HG02885 (cell line): ENCODE results near the gene ABHD17A.

Source experiments
- ATAC-seq: cut with Tn5 transposase; IDR thresholded peaks from one replicate; pipeline ENCODE4 v1.9.1; 2021; ENCODE audit warnings: mild to moderate bottlenecking; ENCODE audit not compliant: unreplicated experiment, poor library complexity

The ABHD17A gene

DNA sequence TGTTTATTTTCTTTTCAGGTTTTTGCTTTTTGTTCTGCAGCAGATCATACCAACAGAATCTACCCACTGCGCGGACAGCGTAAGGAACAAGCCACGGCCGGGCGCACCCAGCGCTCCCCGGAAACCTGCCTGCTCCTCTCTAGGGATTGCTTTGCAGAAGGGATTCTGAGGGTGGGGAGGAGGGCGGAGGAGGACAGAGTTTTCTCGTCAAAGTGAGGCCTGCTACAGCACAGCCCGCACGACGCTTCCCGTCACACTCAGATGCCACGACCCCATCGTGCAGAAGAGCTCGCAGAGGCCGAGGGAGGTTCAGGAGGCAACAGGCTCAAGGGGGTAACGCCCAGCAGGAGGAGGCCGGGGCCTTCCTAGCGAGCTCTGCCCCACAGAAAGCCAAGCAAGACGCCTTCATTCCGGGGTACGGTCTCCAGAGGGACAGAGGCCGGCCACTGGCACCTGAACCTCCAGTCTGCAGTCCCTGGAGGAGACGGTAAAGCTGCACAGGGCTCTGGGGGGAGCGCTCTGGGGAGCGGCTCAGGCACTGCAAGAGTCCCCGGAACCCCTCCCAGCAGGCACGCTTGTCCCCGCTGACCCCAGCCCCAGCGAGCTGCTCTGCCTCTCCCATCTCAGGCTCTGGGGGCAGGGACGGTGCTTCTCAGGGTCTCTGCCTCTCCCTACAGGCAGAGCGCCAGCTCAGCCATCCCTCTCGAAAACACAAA lies 43.9 kb downstream of the ABHD17A start:
- ATAC-seq, result no peak

DNA sequence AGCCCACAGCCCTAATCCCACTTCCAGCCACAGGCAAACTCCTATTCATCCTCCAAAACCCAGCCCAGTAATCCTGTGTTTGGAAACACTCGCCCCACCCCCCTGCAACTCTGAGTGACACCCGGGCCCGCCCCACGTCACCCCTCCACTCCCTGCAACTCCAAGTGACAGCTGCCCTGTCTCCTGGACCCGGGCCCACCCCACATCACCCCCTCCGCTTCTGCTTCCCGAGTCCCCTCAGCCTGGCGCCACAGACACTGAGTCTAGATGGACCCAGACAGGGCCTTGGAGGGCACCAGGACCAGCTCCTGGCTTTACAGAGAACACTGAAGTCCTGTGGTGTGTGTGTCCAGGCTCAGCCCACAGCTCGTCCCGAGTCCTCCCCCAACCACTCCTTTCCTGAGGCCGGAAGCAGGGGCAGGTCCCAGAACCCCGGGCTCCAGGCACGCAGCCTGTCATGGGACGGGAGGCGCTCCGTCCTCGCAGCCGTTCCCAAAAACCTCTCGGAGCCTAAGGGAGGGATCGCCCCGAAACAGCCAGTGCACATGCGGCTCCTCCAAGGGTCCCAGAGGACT lies 44.7 kb downstream of the ABHD17A start:
- ATAC-seq, result no peak

DNA sequence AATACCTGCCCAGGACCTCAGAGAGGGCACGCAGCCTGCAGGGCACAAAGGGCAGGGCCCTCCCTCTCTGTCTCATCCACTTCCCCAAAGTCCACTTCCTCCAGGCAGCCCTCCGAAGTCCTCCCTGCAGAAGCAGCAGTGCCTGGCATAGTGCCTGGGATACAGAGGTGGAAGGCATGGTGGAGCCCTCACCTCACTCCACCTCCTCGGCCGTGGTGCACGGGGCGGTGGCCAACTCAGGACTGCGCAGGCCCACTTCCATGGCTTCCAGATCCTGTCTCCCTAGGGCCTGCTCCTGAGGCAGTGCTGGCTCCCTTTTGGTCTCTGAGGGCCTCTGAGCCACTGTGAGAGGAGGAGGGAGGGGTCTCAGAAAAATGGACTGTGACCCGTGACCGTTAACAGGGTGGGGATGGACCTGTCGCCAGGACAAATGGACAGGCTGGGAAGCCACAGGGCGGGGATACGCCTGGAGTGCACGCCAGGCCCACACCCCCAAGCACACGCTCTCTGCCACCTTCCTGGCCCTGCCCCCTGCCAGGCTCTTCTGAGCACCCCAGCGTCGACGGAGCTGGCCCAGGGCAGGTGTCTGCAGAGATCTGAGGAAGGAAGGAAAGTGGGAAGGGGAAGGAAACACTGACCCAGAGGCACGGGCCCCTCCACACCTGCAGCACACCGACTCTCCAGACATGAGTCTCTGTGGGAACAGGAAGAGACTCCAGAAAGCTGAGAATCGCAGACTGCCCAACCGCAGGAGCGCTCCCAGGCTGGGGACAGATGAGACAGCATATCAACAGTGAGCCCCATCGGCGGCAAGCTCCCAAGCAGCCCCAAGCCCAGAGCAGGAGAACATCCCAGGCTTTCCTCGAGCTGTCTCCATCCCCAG lies 45.4 kb downstream of the ABHD17A start:
- no peak for ATAC-seq

DNA sequence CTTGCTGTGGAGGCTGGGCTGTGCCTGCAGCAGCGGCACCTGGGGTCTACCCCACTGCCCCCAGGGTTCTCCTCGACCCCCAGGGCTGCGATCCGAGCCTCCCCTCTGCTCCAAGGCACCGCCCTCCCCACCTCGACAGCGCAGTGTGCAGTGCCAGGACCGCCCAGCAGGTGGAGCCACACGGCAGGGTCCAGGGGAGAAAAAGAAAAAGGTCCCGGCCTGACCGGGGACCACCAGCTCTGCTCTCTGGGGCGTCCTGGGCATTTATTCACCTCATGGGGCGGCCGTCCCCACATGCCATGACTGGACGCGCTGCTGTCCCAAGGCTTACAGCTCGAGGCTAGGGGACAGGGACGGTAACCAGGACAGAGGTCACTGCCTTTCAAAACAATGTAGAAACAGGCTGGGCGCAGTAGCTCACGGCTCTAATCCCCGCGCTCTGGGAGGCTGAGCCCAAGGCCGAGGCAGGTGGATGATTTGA lies 47.6 kb downstream of the ABHD17A start:
- no peak for ATAC-seq

DNA sequence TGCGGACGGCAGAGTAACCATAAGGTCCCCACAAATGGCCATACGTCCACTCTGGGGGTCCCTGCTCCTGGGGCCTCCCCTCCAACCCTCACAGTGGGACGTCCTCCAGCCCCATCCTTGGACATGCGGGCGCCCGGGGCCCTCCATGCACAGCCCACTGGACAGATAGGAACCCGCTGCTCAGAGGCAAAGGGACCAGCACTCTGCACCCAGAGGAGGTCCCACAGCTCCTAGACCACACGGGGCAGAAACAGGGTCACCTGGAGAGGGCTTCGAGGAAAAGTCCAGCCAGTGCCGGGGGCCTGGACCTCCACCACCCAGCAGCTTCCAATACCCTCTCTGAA lies 48.1 kb downstream of the ABHD17A start:
- no peak for ATAC-seq

DNA sequence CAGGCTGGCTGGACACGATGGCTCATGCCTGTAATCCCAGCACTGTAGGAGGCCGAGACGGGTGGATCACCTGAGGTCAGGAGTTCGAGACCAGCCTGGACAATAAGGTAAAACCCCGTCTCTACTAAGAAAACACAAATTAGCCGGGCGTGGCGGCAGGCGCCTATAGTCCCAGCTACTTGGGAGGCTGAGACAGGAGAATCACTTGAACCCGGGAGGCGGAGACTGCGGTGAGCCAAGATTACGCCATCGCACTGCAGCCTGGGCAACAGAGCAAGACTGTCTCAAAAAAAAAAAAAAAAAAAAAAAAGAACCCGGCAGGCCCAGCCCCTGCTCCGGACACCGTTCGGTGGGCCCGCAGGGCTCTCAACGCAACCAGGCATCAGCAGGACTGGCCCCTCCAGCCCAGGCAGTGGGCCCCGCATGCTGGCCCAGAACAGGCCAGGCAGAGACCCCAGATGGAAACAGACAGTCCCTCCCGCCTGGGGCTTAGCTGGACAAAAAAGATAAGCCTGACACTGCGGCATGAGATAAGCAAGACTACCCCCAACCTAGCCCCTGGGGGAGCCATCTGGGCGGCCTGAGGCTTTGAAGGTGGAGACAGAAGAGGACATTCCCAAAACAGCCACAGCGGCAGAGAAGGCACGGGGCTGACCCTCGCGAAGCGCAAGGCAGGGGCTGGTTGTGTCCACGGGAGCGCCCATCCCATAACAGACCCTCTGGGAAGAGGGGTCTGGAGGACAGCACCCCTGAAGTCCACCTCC lies 48.7 kb downstream of the ABHD17A start:
- ATAC-seq, result no peak

DNA sequence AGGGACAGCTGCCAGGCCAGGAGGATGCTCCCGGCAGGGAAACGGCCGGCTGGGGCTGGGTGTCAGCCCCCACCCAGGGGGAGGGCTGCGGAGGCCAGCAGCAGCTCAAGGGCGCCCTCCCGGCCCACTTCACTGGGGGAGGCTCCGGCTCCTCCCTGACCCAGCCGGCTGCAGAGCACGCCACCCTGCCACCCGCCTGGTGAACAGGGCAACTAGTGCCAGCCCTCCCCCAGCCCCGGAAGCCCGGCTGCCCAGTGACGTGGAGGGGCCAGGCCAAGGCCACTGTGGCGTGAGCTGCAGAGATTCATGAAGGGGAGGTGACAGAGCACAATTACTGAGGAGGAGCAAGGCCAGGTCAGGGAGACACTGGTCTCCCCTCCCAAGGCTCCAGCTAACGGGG lies 51.8 kb downstream of the ABHD17A start:
- no peak for ATAC-seq

DNA sequence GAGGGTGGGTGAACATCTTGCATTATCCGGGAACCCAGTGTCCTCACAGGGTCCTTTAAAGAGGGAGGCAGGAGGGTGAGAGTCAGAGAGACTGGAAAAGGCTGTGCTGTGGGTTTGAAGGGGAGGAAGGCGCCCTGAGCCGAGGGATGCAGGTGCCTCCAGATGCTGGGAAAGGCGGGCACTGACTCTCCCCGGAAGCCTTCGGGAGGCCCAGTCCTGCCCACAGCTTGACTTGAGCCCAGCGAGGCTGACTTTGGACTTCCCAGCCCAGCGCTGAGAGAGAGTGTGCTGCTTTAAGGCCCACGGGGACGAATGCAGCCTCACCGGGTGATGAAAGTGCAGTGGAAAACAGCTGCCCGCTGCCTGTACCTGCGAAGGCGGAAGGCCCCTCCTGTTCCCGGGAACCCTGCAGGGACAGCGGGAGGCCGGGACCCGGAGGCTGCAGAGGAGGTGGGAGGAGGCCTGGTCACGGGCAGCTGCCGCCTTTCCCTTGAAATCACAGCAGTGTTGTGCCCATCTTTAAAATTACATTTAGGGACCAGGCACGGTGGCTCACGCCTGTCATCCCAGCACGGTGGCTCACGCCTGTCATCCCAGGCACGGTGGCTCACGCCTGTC lies 53.1 kb downstream of the ABHD17A start:
- ATAC-seq, result no peak

DNA sequence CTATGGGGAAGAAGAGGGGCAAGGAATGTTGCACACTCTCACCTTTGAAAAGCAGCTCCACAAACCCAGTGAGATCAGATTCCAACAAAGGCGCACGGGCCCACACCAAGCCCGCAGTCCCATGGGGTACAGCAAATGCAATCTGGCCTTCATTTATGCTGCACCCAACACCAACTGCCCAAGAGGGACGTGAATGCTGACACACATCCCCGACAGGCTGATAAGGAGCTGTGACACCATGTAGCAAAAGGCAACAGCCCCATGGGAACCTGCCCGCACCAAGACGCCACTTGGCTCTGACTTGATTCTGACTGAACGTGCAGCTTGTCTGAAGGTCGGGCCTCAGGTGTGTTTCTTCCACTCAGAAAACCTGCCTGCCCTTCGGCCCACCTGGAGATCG lies 54.3 kb downstream of the ABHD17A start:
- ATAC-seq, result no peak

DNA sequence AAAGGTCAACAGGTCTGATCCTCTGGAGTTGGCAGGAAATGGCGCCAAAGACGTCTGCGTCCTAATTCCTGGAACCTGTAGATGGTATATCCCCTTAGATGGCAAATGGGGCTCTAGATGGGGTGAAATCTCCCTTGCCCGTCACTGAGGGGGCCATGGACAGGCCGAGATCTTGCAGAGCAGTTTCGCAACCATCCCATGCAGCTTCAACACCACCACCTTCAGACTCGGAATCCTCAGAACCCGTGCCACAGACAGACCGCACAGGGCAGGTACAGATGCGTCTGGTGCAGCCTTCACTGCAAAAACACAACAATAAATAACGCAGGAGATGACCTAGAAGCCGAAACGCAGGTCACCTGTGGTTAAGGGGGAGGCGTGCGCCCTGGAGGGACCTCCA lies 54.7 kb downstream of the ABHD17A start:
- no peak for ATAC-seq

DNA sequence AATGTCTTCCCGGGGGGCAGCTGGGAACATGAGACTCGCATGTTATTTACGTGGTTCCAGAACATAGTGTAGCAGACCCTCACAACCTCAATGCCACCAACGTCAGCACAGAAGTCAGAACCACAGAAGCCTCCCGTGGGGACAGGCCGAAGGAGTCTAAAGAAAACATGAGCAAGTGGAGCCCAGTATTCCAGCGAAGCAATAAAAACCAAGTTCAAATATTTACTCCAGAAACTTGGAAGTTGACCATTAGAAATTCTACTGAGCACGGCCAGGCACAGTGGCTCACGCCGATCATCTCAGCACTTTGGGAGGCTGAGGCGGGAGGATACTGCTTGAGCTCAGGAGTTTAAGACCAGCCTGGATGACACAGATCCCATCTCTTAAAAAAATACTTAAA lies 55.3 kb downstream of the ABHD17A start:
- no peak for ATAC-seq

DNA sequence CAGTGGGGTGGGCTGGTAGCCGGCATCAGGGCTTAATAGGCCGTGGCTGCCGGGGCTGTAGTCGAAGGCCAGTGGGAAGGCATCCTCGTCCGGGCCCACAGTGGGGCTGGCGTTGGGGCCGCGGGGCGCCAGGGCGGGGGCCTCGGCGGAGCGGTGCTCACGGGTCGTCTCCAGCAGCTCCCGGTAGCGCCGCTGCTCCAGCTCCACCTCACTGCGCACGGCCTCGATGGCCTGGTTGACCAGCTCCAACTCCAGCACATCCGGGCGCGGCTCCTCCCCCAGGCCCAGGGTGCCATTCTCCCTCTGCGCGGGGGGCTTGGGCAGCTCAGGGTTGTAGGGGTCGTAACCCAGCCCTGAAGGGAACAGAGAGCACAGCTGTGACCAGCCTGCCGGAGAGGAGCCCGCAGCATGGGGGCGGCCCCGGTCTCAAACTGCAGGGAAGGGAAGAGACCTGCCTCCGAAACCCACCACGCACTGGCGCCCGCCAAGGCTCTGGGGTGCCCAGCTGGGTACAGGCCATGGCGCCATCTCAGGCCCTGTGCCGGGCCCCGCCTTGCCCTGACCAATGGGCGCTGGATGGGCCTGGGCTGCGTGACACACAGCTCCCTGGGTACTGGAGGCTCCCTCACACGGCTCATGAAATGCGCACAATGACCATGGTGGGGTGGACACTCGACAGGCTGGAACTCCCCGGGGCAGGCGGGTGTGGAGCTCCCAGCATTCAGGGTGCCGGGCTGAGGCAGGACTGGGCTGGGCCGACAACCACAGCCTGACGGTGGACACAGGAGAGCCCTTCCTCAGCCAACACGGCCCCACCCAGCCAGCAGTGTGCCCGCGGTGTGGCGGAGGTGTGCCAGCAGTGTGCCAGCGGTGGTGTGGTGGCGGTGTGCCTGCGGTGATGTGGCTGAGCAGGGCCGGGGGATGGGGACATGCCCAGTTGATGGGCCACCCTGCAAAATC lies 56.7 kb downstream of the ABHD17A start:
- ATAC-seq, result no peak

DNA sequence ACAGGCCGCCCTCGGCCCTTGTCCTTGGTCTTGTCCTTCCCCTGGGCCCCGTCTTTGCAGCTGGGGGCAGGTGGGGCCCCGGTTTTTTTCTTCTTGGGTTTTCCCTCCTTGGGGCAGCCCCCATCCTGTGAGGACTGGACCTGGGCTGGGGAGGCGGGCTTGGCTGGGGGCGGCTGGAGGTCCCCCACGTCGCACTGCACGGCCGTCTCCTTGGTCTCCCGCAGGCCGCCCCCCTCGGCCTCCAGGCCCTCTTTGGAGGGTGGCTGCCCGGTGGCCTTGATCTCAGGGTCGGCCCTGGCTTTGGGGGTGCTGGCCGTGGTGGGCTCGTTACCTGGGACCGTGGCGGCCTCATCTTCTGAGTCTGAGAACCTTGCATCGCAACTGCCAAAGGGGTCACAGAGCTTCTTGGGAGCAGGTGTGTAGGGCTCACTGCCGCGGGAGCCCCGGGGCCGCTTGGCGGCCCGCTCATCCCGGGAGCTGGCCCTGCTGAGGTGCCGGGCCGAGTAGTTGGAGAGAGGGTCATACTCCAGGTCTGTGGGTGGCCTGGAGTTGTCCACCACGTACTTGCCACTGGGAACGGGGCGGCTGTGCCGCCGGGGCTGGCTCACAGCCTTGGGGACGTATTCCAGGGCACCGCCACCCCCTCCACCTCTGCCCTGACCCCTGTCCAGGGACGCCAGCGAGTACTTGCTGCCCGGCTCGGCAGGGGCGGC lies 57.6 kb downstream of the ABHD17A start:
- ATAC-seq, result no peak
